GM12865 (cell line): ENCODE measurements around the gene DHX38.

Experiments
- DNase-seq: peaks from one replicate; pipeline ENCODE4 v3.0.0; 2010; ENCODE audit warnings: low read depth
- H3K4me3 ChIP-seq: 2 replicates; pipeline ENCODE4 v1.5.1; 2011; ENCODE audit warnings: mild to moderate bottlenecking, low read depth, low read length, control low read depth
- TF ChIP-seq, protein P1 (sequence below): IDR thresholded peaks from 2 replicates; pipeline ENCODE4 v1.5.1; 2011; ENCODE audit warnings: low read length, control low read depth, low read depth, inconsistent platforms; ENCODE audit not compliant: insufficient read depth; ENCODE audit errors: missing control alignments

DHX38 gene

GRCh38 chr16:72111657-72112451, 18.2 kb downstream of the DHX38 start:
- TF ChIP-seq, protein P1, sequence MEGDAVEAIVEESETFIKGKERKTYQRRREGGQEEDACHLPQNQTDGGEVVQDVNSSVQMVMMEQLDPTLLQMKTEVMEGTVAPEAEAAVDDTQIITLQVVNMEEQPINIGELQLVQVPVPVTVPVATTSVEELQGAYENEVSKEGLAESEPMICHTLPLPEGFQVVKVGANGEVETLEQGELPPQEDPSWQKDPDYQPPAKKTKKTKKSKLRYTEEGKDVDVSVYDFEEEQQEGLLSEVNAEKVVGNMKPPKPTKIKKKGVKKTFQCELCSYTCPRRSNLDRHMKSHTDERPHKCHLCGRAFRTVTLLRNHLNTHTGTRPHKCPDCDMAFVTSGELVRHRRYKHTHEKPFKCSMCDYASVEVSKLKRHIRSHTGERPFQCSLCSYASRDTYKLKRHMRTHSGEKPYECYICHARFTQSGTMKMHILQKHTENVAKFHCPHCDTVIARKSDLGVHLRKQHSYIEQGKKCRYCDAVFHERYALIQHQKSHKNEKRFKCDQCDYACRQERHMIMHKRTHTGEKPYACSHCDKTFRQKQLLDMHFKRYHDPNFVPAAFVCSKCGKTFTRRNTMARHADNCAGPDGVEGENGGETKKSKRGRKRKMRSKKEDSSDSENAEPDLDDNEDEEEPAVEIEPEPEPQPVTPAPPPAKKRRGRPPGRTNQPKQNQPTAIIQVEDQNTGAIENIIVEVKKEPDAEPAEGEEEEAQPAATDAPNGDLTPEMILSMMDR = no peak
- no peak overlapping the region for H3K4me3 ChIP-seq
- DNase-seq = no peak

GRCh38 chr16:72112452-72112792, 18.8 kb downstream of the DHX38 start:
- no peak for DNase-seq
- TF ChIP-seq, protein P1 = no peak

GRCh38 chr16:72112906-72113615, 19.4 kb downstream of the DHX38 start:
- DNase-seq = no peak
- TF ChIP-seq, protein P1 = no peak
- no peak overlapping the region for H3K4me3 ChIP-seq

More at GRCh38 chr16:72112452-72112792, 18.8 kb downstream of the DHX38 start:
- H3K4me3 ChIP-seq = no peak overlapping the region

GRCh38 chr16:72113616-72113945, 19.9 kb downstream of the DHX38 start:
- TF ChIP-seq, protein P1 = no peak
- H3K4me3 ChIP-seq = no peak overlapping the region
- DNase-seq = no peak

DNA sequence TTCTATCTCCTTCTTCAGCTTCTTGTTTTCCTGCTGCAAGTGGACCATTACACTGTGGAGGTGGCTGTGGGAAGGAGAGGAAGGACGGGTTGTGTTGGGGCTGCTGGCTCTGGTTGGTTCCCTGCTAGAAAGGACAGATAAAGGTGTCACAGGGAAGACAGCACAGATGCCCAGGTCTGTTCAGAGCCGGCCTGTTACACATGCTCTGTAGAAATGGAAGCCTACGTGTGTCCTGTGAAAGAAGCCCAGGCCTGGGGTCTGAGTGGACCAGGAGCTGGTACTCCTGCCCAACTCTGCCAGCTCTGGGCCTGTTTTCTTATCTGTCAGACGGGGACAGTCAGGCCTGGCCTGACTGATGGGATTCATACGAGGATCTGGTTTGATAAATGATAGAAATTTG, 26.4 kb downstream of the DHX38 start:
- no peak for DNase-seq
- no peak overlapping the region for H3K4me3 ChIP-seq
- TF ChIP-seq, protein P1 = no peak

DNA sequence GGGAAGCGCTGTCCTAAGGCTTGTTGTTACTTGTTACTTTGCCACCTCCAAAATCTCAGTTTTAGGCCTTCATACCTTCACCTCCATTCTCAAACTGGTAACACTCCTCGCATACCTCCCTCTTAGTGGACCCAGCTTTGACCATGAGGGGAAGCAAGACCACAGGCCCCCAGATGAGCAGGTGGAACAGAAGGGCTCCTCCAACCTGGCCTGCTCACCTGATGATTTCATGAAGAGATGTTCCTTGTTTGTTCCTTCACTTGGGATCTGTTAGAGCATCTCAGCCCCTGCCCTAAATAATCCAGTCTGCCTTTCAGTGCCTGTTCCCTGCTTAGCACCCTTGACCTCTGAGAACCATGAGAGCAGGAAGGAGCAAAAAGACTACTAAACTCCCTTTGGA, 28.7 kb downstream of the DHX38 start:
- TF ChIP-seq, protein P1 = no peak
- H3K4me3 ChIP-seq = no peak overlapping the region
- no peak for DNase-seq

DNA sequence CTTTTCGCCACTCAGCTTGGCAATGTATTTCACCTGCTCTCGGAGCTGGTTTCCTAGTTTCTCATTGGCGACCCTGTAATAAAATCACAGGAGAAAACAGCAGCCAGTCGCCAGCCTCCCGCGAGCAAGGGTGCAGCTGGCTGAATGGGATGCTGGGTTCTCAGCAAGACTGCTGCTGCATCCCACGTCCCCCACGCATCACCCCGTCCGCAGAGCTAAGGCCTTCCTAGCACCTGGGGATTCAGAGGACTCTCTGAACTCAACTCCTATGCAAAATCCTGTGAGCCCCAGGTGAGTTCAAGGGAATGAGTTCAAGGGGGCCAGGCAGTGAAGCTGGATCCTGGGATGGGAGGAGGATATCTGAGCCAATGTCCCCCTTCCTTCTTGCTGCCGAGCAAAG, 29.3 kb downstream of the DHX38 start:
- DNase-seq = no peak
- H3K4me3 ChIP-seq = no peak overlapping the region
- TF ChIP-seq, protein P1 = no peak
